Measurements from ENCODE around the gene GOLGA6L10.
"Not testable (repeated sequence)": the region's sequence is repeated elsewhere in the genome, so short reads cannot be mapped to it uniquely, and the experiment has no call there.

- TF ChIP-seq REST (IDR thresholded peaks at IDR 0.05; ENCODE audit: borderline replicate concordance); REST (CRISPR knock-in tag; IDR thresholded peaks at IDR 0.05; ENCODE audit: low read depth); JUND (IDR thresholded peaks at IDR 0.05; ENCODE audit: borderline replicate concordance, low read depth, low read length); JUND (tag; IDR thresholded peaks at IDR 0.05; ENCODE audit: borderline replicate concordance, low read depth, low read length); MYBL2 (IDR thresholded peaks at IDR 0.05; ENCODE audit: low read depth); MYBL2 (CRISPR knock-in tag; IDR thresholded peaks at IDR 0.05; ENCODE audit: borderline replicate concordance); NFE2L1 (tag; IDR thresholded peaks at IDR 0.05; ENCODE audit: borderline replicate concordance, low read depth); HMG20B (CRISPR knock-in tag; IDR thresholded peaks at IDR 0.05); JUNB (CRISPR knock-in tag; conservative IDR thresholded peaks at IDR 0.05); MAFK (IDR thresholded peaks at IDR 0.05; ENCODE audit: low read length); U2AF1 (optimal IDR thresholded peaks at IDR 0.05; ENCODE audit: low read depth, low read length); RAD21 (CRISPR knock-in tag; conservative IDR thresholded peaks at IDR 0.05 in 1 of 2, IDR thresholded peaks at IDR 0.05 in 1 of 2); FOSL1 (tag; conservative IDR thresholded peaks at IDR 0.05): not testable (repeated sequence)
- 0 out of 6 replicates have a peak, but pooled peaks of 1 of the 3 experiments have one; percentile 3 for TF ChIP-seq CTCF (IDR thresholded peaks at IDR 0.05 in 2 of 3, conservative IDR thresholded peaks at IDR 0.05 in 1 of 3; ENCODE audit: insufficient read depth in 2 of 3, low read depth in 1 of 3, low read length in 3 of 3)
Observed at GRCh38 chr15:82329039-82329438, 20.2 kb downstream of the GOLGA6L10 start.

All from K562 (cell line).